HG03442 (cell line): ENCODE data around the gene LY6G5B.

Experiments
- ATAC-seq: cut with Tn5 transposase; IDR thresholded peaks from one replicate; pipeline ENCODE4 v1.9.1; 2021; ENCODE audit warnings: mild to moderate bottlenecking, moderate library complexity; ENCODE audit not compliant: unreplicated experiment

Gene LY6G5B

GRCh38 chr6:31669676-31670075, at the start of gene LY6G5B:
TSS of gene LY6G5B (plus strand) at chr6:31669976. CDS start at chr6:31670951, 975 bp downstream.
- ATAC-seq = no peak

GRCh38 chr6:31620586-31621319, 49.0 kb upstream of the LY6G5B start, which contains the start of gene PRRC2A:
TSS of gene PRRC2A (plus strand) at chr6:31620715. CDS start at chr6:31622790, 2,075 bp downstream.
- peak; percentile 53 for ATAC-seq

GRCh38 chr6:31621320-31621939, 48.3 kb upstream of the LY6G5B start:
- no peak for ATAC-seq

- no peak for ATAC-seq
These were observed 47.8 kb upstream of the LY6G5B start for GRCh38 chr6:31621991-31622390.

- ATAC-seq = no peak
These were observed 47.1 kb upstream of the LY6G5B start for GRCh38 chr6:31622684-31623091.

GRCh38 chr6:31624070-31624469, 45.7 kb upstream of the LY6G5B start:
- ATAC-seq = no peak

GRCh38 chr6:31626952-31627351, 42.8 kb upstream of the LY6G5B start:
- no peak for ATAC-seq

GRCh38 chr6:31627690-31628287, 42.0 kb upstream of the LY6G5B start:
- no peak for ATAC-seq

GRCh38 chr6:31629014-31629413, 40.8 kb upstream of the LY6G5B start:
- no peak for ATAC-seq

GRCh38 chr6:31630177-31630934, 39.4 kb upstream of the LY6G5B start:
- no peak for ATAC-seq

GRCh38 chr6:31631209-31631608, 38.6 kb upstream of the LY6G5B start:
- no peak for ATAC-seq

GRCh38 chr6:31631681-31632278, 38.0 kb upstream of the LY6G5B start:
- no peak for ATAC-seq

GRCh38 chr6:31632279-31632946, 37.4 kb upstream of the LY6G5B start:
- ATAC-seq = no peak

- no peak for ATAC-seq
These were observed 36.3 kb upstream of the LY6G5B start for GRCh38 chr6:31633447-31633846.

GRCh38 chr6:31634131-31634530, 35.6 kb upstream of the LY6G5B start:
- ATAC-seq = no peak

GRCh38 chr6:31634969-31635575, 34.7 kb upstream of the LY6G5B start:
- no peak for ATAC-seq

- ATAC-seq = no peak
These were observed 32.8 kb upstream of the LY6G5B start for GRCh38 chr6:31636698-31637596.

GRCh38 chr6:31639043-31639442, 30.7 kb upstream of the LY6G5B start:
- ATAC-seq = no peak

GRCh38 chr6:31639449-31639861, 30.3 kb upstream of the LY6G5B start:
- no peak for ATAC-seq
